Panc1 (cell line): ENCODE results near the gene PATJ. TPM values are rescaled to one million over a fixed set of nuclear protein-coding genes. Genes with fewer than 3 reads are reported as not detected.
A peak's percentile ranks its signal among the peaks of the same experiment; 100 is the strongest.

ENCODE experiments used
- ATAC-seq: fragments of 200-7000 bp; cut with Tn5 transposase; 2 replicates; pipeline ENCODE4 v1.9.1; 2020; ENCODE audit warnings: mild to moderate bottlenecking, moderate library complexity
- BruUV-seq: library from RNA; stranded (reverse); fragments of 400-500 nt; replicated peaks from 2 replicates; lab custom pipeline; 2021; lab: Mats Ljungman, UMichigan
- CTCF ChIA-PET: fragments of 300-600 bp; sonication (Branson Sonifier 250); formaldehyde crosslinking; loops from one replicate; lab custom pipeline; 2022; ENCODE audit warnings: antibody characterized with exemption; lab: Charles Lee
- POLR2A ChIA-PET: fragments of 300-600 bp; sonication (Branson Sonifier 250); formaldehyde crosslinking; loops from one replicate; lab custom pipeline; 2022; ENCODE audit warnings: antibody characterized with exemption; lab: Charles Lee
- DNase-seq: peaks from one replicate; pipeline ENCODE4 v3.0.0-alpha.2; 2010; ENCODE audit warnings: low read depth, low spot score
- H3K27ac ChIP-seq: 2 replicates; pipeline ENCODE4 v1.5.1; 2011; ENCODE audit warnings: mild to moderate bottlenecking, low read length, inconsistent platforms
- H3K27me3 ChIP-seq: fragments of 200-500 bp; sonication (Bioruptor generic); 2 replicates; pipeline ENCODE4 v1.6.0; 2014; ENCODE audit warnings: low read length, inconsistent platforms; ENCODE audit not compliant: control insufficient read depth, insufficient read depth
- H3K36me3 ChIP-seq: fragments of 200-500 bp; sonication (Bioruptor generic); 2 replicates; pipeline ENCODE4 v1.5.1; 2014; ENCODE audit warnings: inconsistent platforms, mild to moderate bottlenecking, low read length, moderate library complexity; ENCODE audit not compliant: control insufficient read depth, insufficient read depth
- H3K4me1 ChIP-seq: 2 replicates; pipeline ENCODE4 v1.5.1; 2011; ENCODE audit warnings: inconsistent platforms, mild to moderate bottlenecking, low read length, moderate library complexity; ENCODE audit not compliant: control insufficient read depth, insufficient read depth
- H3K4me3 ChIP-seq, 2 experiments: 2 replicates each; pipeline ENCODE4 v1.5.1; 2011 to 2012; ENCODE audit warnings: low read depth in 2 of 2, low read length in 2 of 2, mild to moderate bottlenecking in 2 of 2, inconsistent platforms in 1 of 2, moderate library complexity in 1 of 2
- H3K9me3 ChIP-seq: fragments of 200-500 bp; sonication (Bioruptor generic); 2 replicates; pipeline ENCODE4 v1.5.1; 2014; ENCODE audit warnings: low read depth, mild to moderate bottlenecking, inconsistent platforms, low read length, moderate library complexity; ENCODE audit not compliant: control insufficient read depth, insufficient read depth
- CTCF ChIP-seq: fragments of 450-650 bp; IDR thresholded peaks from 2 replicates; pipeline ENCODE4 v1.5.1; 2017; ENCODE audit warnings: mild to moderate bottlenecking
- POLR2AphosphoS5 ChIP-seq: IDR thresholded peaks from 2 replicates; pipeline ENCODE4 v1.6.1; 2012; ENCODE audit warnings: mild to moderate bottlenecking, low read depth, low read length, moderate library complexity
- REST ChIP-seq, 2 experiments: IDR thresholded peaks; 2 replicates each; pipeline ENCODE4 v1.6.1; 2011 to 2012; ENCODE audit warnings: low read depth in 2 of 2, control low read depth in 1 of 2, low read length in 1 of 2, mild to moderate bottlenecking in 1 of 2, moderate library complexity in 1 of 2; ENCODE audit not compliant: insufficient read depth in 1 of 2
- SIN3A ChIP-seq: IDR thresholded peaks from 2 replicates; pipeline ENCODE4 v1.6.1; 2012; ENCODE audit warnings: low read depth, mild to moderate bottlenecking, low read length, moderate library complexity, borderline replicate concordance; ENCODE audit not compliant: insufficient read depth
- TCF7L2 ChIP-seq: IDR thresholded peaks from 2 replicates; pipeline ENCODE4 v1.6.1; 2011; ENCODE audit warnings: mild to moderate bottlenecking, low read depth, low read length, inconsistent platforms
- in situ Hi-C: cut with HindIII; loops from 2 replicates; pipeline ENCODE4 v1.10.0; 2016; ENCODE audit warnings: low sequenced_read_pairs, low pct_unique_long_range_greater_than_20kb
- intact Hi-C: fragments of 100-400 bp; cut with micrococcal nuclease; formaldehyde crosslinking; loops from one replicate; pipeline ENCODE4 v1.10.0; 2022; ENCODE audit not compliant: unreplicated experiment
- total RNA-seq: library from RNA; stranded (reverse); gene quantifications from one replicate; pipeline ENCODE4 v1.2.1, GENCODE V29; 2021; ENCODE audit not compliant: unreplicated experiment

The PATJ gene
- total RNA-seq, 1 experiment from 2014 or later, result 36.2 TPM

- DNase-seq, result no peak
- in situ Hi-C loops (no loop called here), intact Hi-C loops (no loop called here)
- ChIA-PET POLR2A (no interaction called here), CTCF (no interaction called here)
- no peak for ATAC-seq
- H3K27ac ChIP-seq, result no peak overlapping the region
- H3K36me3 ChIP-seq, result no peaks in the 10 kb centered on the region
- no peaks in the 10 kb centered on the region for H3K9me3 ChIP-seq
- TF ChIP-seq POLR2AphosphoS5 (no peak), REST (IDR thresholded peaks at IDR 0.05; ENCODE audit: insufficient read depth in 1 of 2, low read depth in 2 of 2, low read length in 1 of 2) (no peak), TCF7L2 (no peak), SIN3A (no peak), CTCF (no peak)
- no peaks in the 10 kb centered on the region for H3K4me1 ChIP-seq
- no peaks in the 10 kb centered on the region for H3K27me3 ChIP-seq
- no peak overlapping the region for H3K4me3 ChIP-seq
- BruUV-seq, result no TSS peak
Observed at GRCh38 chr1:62107923-62108322, 365.6 kb downstream of the PATJ start.

- TF ChIP-seq REST (IDR thresholded peaks at IDR 0.05; ENCODE audit: insufficient read depth in 1 of 2, low read depth in 2 of 2, low read length in 1 of 2) (no peak), CTCF (no peak), SIN3A (no peak), POLR2AphosphoS5 (no peak), TCF7L2 (no peak)
- intact Hi-C loops, result no loop called here
- TSS peak; percentile 32 for BruUV-seq
- Histone ChIP-seq H3K27me3 (no peaks in the 10 kb centered on the region), H3K27ac (no peak overlapping the region), H3K4me3 (no peak overlapping the region), H3K9me3 (no peaks in the 10 kb centered on the region), H3K36me3 (no peaks in the 10 kb centered on the region), H3K4me1 (no peaks in the 10 kb centered on the region)
- no peak for DNase-seq
- ATAC-seq, result no peak
- CTCF ChIA-PET, result no interaction called here
- in situ Hi-C loops, result no loop called here
- POLR2A ChIA-PET, result no interaction called here
Observed at GRCh38 chr1:62109124-62109523, 366.8 kb downstream of the PATJ start.
